GM19328 (cell line): Measurements from ENCODE around the gene SCAF4.
"Not testable (repeated sequence)": the region's sequence is repeated elsewhere in the genome, so short reads cannot be mapped to it uniquely, and the experiment has no call there.

Source experiments
- ATAC-seq: cut with Tn5 transposase; IDR thresholded peaks from one replicate; pipeline ENCODE4 v1.9.1; 2021; ENCODE audit warnings: mild to moderate bottlenecking, moderate library complexity; ENCODE audit not compliant: unreplicated experiment

SCAF4 gene

GRCh38 chr21:31731857-31732596 lies at the start of gene SCAF4:
Gene SCAF4 (minus strand): TSS chr21:31732118. CDS start chr21:31731692, 426 bp downstream.
- peak; percentile 82 for ATAC-seq

GRCh38 chr21:31780944-31781343 lies 49.0 kb upstream of the SCAF4 start:
- ATAC-seq: no peak

- ATAC-seq: no peak
These were observed 46.6 kb upstream of the SCAF4 start for GRCh38 chr21:31778546-31778945.

GRCh38 chr21:31777857-31778256 lies 45.9 kb upstream of the SCAF4 start:
- no peak for ATAC-seq

- ATAC-seq: no peak
These were observed 42.1 kb upstream of the SCAF4 start for GRCh38 chr21:31774031-31774430.

- ATAC-seq: peak; percentile 91
These were observed 41.0 kb upstream of the SCAF4 start for GRCh38 chr21:31772674-31773555.

- no peak for ATAC-seq
These were observed 39.8 kb upstream of the SCAF4 start for GRCh38 chr21:31771685-31772084.

GRCh38 chr21:31768710-31769109 lies 36.8 kb upstream of the SCAF4 start:
- ATAC-seq: no peak

- no peak for ATAC-seq
These were observed 35.0 kb upstream of the SCAF4 start for GRCh38 chr21:31766899-31767298.

- not testable (repeated sequence) for ATAC-seq
These were observed 33.9 kb upstream of the SCAF4 start for GRCh38 chr21:31765850-31766249.

- ATAC-seq: no peak
These were observed 29.0 kb upstream of the SCAF4 start for GRCh38 chr21:31760931-31761330.

- ATAC-seq: no peak
These were observed 24.9 kb upstream of the SCAF4 start for GRCh38 chr21:31756787-31757186.

- ATAC-seq: no peak
These were observed 23.1 kb upstream of the SCAF4 start for GRCh38 chr21:31755027-31755426.

GRCh38 chr21:31754708-31754960 lies 22.7 kb upstream of the SCAF4 start:
- ATAC-seq: no peak

- no peak for ATAC-seq
These were observed 22.2 kb upstream of the SCAF4 start for GRCh38 chr21:31753949-31754707.

GRCh38 chr21:31752967-31753366 lies 21.0 kb upstream of the SCAF4 start:
- ATAC-seq: no peak

- ATAC-seq: no peak
These were observed 20.4 kb upstream of the SCAF4 start for GRCh38 chr21:31752352-31752751.

GRCh38 chr21:31750843-31751242 lies 18.9 kb upstream of the SCAF4 start:
- no peak for ATAC-seq

GRCh38 chr21:31744182-31744800 lies 12.4 kb upstream of the SCAF4 start:
- ATAC-seq: no peak

GRCh38 chr21:31743712-31744111 lies 11.8 kb upstream of the SCAF4 start:
- no peak for ATAC-seq

GRCh38 chr21:31741116-31741515 lies 9.2 kb upstream of the SCAF4 start:
- ATAC-seq: no peak
